Suppressor macrophage treated with lipopolysaccharide for 4 hours (primary cell): ENCODE measurements around the gene MYRF.

Experiments used
- DNase-seq: peaks from one replicate; pipeline ENCODE4 v3.0.0-alpha.2; 2020

The MYRF gene

GRCh38 chr11:61742391-61742790 lies 10.0 kb upstream of the MYRF start:
- DNase-seq, result peak; percentile 56

- DNase-seq, result no peak
These were observed 8.8 kb upstream of the MYRF start for GRCh38 chr11:61743486-61744095.

- no peak for DNase-seq
These were observed 8.3 kb upstream of the MYRF start for GRCh38 chr11:61744181-61744580.

- DNase-seq, result no peak
These were observed 7.8 kb upstream of the MYRF start for GRCh38 chr11:61744609-61745156.

GRCh38 chr11:61745781-61746441 lies 6.5 kb upstream of the MYRF start:
- no peak for DNase-seq

- DNase-seq, result no peak
These were observed 5.8 kb upstream of the MYRF start for GRCh38 chr11:61746442-61747191.

- DNase-seq, result peak; percentile 76
These were observed 5.1 kb upstream of the MYRF start for GRCh38 chr11:61747192-61747966.

- no peak for DNase-seq
These were observed 4.5 kb upstream of the MYRF start for GRCh38 chr11:61747967-61748285.

GRCh38 chr11:61749591-61750217 lies 2.7 kb upstream of the MYRF start:
- DNase-seq, result no peak

- DNase-seq, result no peak
These were observed 1.7 kb upstream of the MYRF start for GRCh38 chr11:61750631-61751273.

- DNase-seq, result no peak
These were observed 1.1 kb upstream of the MYRF start for GRCh38 chr11:61751384-61751783.

- DNase-seq, result no peak
These were observed 587 bp downstream of the MYRF start for GRCh38 chr11:61752925-61753521.

- no peak for DNase-seq
These were observed 1.2 kb downstream of the MYRF start for GRCh38 chr11:61753672-61754071.

- no peak for DNase-seq
These were observed 2.4 kb downstream of the MYRF start for GRCh38 chr11:61754534-61755482.

GRCh38 chr11:61756147-61756451 lies 3.7 kb downstream of the MYRF start:
- DNase-seq, result no peak

GRCh38 chr11:61756452-61757212 lies 4.2 kb downstream of the MYRF start:
- DNase-seq, result peak; percentile 55

- no peak for DNase-seq
These were observed 4.9 kb downstream of the MYRF start for GRCh38 chr11:61757213-61757862.

GRCh38 chr11:61760946-61761345 lies 8.5 kb downstream of the MYRF start:
- DNase-seq, result no peak

- DNase-seq, result no peak
These were observed 9.2 kb downstream of the MYRF start for GRCh38 chr11:61761440-61762222.
